Measurements from ENCODE around the gene CCDC186.

The CCDC186 gene

DNA sequence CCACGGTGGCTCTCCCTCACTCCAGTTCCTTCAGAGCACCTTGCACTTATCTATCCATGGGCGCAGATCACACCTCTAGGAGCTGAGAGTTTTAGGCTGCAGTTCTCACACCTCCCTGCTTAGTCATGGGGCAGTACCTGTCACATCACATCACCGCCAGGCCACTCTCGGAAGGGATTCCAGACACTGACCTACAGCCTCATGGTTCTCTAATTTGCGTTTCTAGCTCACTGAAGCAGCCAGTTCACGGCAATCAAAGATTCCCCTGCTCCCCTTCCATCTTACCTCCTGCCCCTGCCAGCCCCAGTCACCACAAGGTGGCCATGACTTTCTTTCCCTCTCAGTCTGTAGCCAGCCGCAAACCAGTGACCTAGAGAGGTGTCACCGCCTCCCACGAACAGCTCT, 96.2 kb downstream of the CCDC186 start:
- H3K9me3 ChIP-seq (ENCODE audit: control insufficient read depth in 2 of 2, low read length in 2 of 2) = no peaks in the 10 kb centered on the region
- peaks cover 0 to 5% of the 10 kb centered on the region in 2 donors for H3K4me1 ChIP-seq (ENCODE audit: control insufficient read depth in 2 of 2, insufficient read depth in 2 of 2, low read length in 2 of 2)
- H3K27ac ChIP-seq (ENCODE audit: low read depth in 2 of 2, low read length in 2 of 2) = no peak overlapping the region
- no peaks in the 10 kb centered on the region for H3K36me3 ChIP-seq (ENCODE audit: control insufficient read depth in 2 of 2, insufficient read depth in 2 of 2, low read length in 2 of 2)
- no peak overlapping the region for H3K4me3 ChIP-seq (ENCODE audit: low read length in 2 of 2)
- no peak overlapping the region for H3K9ac ChIP-seq (ENCODE audit: low read depth in 1 of 2, low read length in 2 of 2)
- H3K27me3 ChIP-seq (ENCODE audit: control insufficient read depth in 2 of 2, insufficient read depth in 2 of 2, low read length in 2 of 2) = no peaks in the 10 kb centered on the region

- Histone ChIP-seq H3K27ac (ENCODE audit: low read depth in 2 of 2, low read length in 2 of 2) (no peak overlapping the region), H3K4me1 (ENCODE audit: control insufficient read depth in 2 of 2, insufficient read depth in 2 of 2, low read length in 2 of 2) (peaks cover 0 to 4% of the 10 kb centered on the region in 2 donors), H3K36me3 (ENCODE audit: control insufficient read depth in 2 of 2, insufficient read depth in 2 of 2, low read length in 2 of 2) (no peaks in the 10 kb centered on the region), H3K9ac (ENCODE audit: low read depth in 1 of 2, low read length in 2 of 2) (no peak overlapping the region), H3K27me3 (ENCODE audit: control insufficient read depth in 2 of 2, insufficient read depth in 2 of 2, low read length in 2 of 2) (no peaks in the 10 kb centered on the region), H3K4me3 (ENCODE audit: low read length in 2 of 2) (no peak overlapping the region), H3K9me3 (ENCODE audit: control insufficient read depth in 2 of 2, low read length in 2 of 2) (no peaks in the 10 kb centered on the region)
These were observed 96.7 kb downstream of the CCDC186 start for GRCh38 chr10:114077347-114077746.

DNA sequence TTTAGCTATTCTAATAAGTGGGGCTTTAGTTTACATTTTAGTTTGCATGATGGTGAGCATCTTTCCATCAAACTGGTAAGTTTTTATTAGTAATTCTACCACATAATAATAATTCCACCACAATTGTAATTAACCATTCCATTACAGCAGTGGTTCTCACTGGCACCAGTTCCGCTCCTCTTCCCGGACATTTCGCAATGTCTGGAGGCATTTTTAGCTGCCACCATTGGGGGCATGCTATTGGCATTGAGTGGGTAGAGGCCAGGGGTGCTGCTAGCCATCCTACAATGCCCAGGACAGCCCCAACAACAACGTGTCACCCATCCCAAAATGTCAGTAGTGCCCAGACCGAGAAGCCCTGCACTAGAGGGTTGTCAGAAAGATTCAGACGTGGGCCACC, 98.9 kb downstream of the CCDC186 start:
- no peaks in the 10 kb centered on the region for H3K36me3 ChIP-seq (ENCODE audit: control insufficient read depth in 2 of 2, insufficient read depth in 2 of 2, low read length in 2 of 2)
- no peaks in the 10 kb centered on the region for H3K4me1 ChIP-seq (ENCODE audit: control insufficient read depth in 2 of 2, insufficient read depth in 2 of 2, low read length in 2 of 2)

DNA sequence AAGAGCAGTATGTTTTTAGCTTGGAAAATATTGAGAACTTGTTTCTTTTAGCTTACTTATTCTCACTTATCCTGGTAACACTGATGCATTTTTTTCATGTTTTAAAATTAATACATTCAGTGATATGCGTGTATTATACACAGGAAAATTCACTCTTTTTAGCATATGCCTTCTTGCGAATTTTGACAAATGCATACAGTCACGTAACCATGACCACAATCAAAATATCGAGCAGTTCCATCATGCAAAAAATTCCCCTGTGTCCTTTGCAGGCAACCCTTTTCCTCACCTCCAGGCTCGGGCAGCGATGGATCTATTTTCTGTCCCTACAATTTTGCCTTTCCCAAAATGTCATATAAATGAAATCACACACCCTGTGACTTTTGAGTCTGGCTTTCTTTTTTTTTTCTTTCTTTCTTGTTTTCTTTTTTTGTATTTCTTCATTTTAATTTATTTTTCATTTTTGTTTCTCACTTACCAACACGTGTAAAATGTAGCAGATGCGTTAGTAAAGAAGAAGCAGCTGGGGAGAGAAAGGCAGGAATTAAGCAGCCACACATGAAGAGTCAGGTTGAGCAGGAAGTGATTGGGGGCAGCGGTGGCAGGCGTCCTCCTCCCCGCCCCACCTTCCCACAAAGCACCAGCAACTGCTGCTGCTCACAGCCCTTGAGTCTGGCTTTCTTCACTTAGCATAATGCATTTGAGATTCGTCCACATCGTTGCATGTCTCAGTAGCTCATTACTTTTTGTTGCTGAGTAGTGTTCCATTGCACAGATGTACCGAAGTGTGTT, 100.4 kb downstream of the CCDC186 start:
- Histone ChIP-seq H3K9me3 (ENCODE audit: control insufficient read depth in 2 of 2, low read length in 2 of 2) (no peaks in the 10 kb centered on the region), H3K9ac (ENCODE audit: low read depth in 1 of 2, low read length in 2 of 2) (no peak overlapping the region), H3K36me3 (ENCODE audit: control insufficient read depth in 2 of 2, insufficient read depth in 2 of 2, low read length in 2 of 2) (no peaks in the 10 kb centered on the region), H3K27me3 (ENCODE audit: control insufficient read depth in 2 of 2, insufficient read depth in 2 of 2, low read length in 2 of 2) (no peaks in the 10 kb centered on the region), H3K27ac (ENCODE audit: low read depth in 2 of 2, low read length in 2 of 2) (no peak overlapping the region), H3K4me1 (ENCODE audit: control insufficient read depth in 2 of 2, insufficient read depth in 2 of 2, low read length in 2 of 2) (no peaks in the 10 kb centered on the region), H3K4me3 (ENCODE audit: low read length in 2 of 2) (no peak overlapping the region)

More for the DNA sequence above, 98.9 kb downstream of the CCDC186 start:
- H3K9me3 ChIP-seq (ENCODE audit: control insufficient read depth in 2 of 2, low read length in 2 of 2) = no peaks in the 10 kb centered on the region
- no peaks in the 10 kb centered on the region for H3K27me3 ChIP-seq (ENCODE audit: control insufficient read depth in 2 of 2, insufficient read depth in 2 of 2, low read length in 2 of 2)
- no peak overlapping the region for H3K4me3 ChIP-seq (ENCODE audit: low read length in 2 of 2)
- H3K27ac ChIP-seq (ENCODE audit: low read depth in 2 of 2, low read length in 2 of 2) = no peak overlapping the region
- no peak overlapping the region for H3K9ac ChIP-seq (ENCODE audit: low read depth in 1 of 2, low read length in 2 of 2)

GRCh38 chr10:114071178-114071577, 102.8 kb downstream of the CCDC186 start:
- Histone ChIP-seq H3K27me3 (ENCODE audit: control insufficient read depth in 2 of 2, insufficient read depth in 2 of 2, low read length in 2 of 2) (no peaks in the 10 kb centered on the region), H3K9ac (ENCODE audit: low read depth in 1 of 2, low read length in 2 of 2) (no peak overlapping the region), H3K4me3 (ENCODE audit: low read length in 2 of 2) (no peak overlapping the region), H3K36me3 (ENCODE audit: control insufficient read depth in 2 of 2, insufficient read depth in 2 of 2, low read length in 2 of 2) (no peaks in the 10 kb centered on the region), H3K9me3 (ENCODE audit: control insufficient read depth in 2 of 2, low read length in 2 of 2) (no peaks in the 10 kb centered on the region), H3K27ac (ENCODE audit: low read depth in 2 of 2, low read length in 2 of 2) (no peak overlapping the region), H3K4me1 (ENCODE audit: control insufficient read depth in 2 of 2, insufficient read depth in 2 of 2, low read length in 2 of 2) (no peaks in the 10 kb centered on the region)

Data from mucosa of rectum (tissue), 2 donors.